Keratinocyte (primary cell): ENCODE results near the gene GGACT. TPM values are rescaled to one million over a fixed set of nuclear protein-coding genes. Genes with fewer than 3 reads are reported as not detected.

Source experiments
- DNase-seq: peaks from one replicate; pipeline ENCODE4 v3.0.0-alpha.2; 2011; ENCODE audit warnings: low read depth, missing footprints, low spot score
- FAIRE-seq: peaks from 2 replicates; lab custom pipeline; 2011; peaks lifted over from hg19 to GRCh38; lab: Jason Lieb, UNC
- H2AFZ ChIP-seq: 2 replicates; pipeline ENCODE4 v1.6.0; 2012; ENCODE audit warnings: low read length, control low read depth, inconsistent platforms; ENCODE audit not compliant: control insufficient read depth
- H3K27ac ChIP-seq: 2 replicates; pipeline ENCODE4 v1.5.1; 2011; ENCODE audit warnings: low read length; ENCODE audit not compliant: control insufficient read depth, insufficient read depth
- H3K27me3 ChIP-seq: 3 replicates; pipeline ENCODE4 v1.6.0; 2011; ENCODE audit warnings: low read length; ENCODE audit not compliant: control insufficient read depth, insufficient read depth; ENCODE audit errors: extremely low read depth
- H3K36me3 ChIP-seq, 2 experiments: 2 replicates in 1 of 2; 3 replicates in 1 of 2; pipeline ENCODE4 v1.5.1; 2011; ENCODE audit warnings: low read length in 2 of 2, mild to moderate bottlenecking in 1 of 2; ENCODE audit not compliant: control insufficient read depth in 2 of 2, insufficient read depth in 2 of 2; ENCODE audit errors: extremely low read depth in 1 of 2
- H3K4me1 ChIP-seq: 3 replicates; pipeline ENCODE4 v1.5.1; 2011; ENCODE audit warnings: low read length; ENCODE audit not compliant: control insufficient read depth, insufficient read depth; ENCODE audit errors: extremely low read depth
- H3K4me2 ChIP-seq: 3 replicates; pipeline ENCODE4 v1.6.0; 2011; ENCODE audit warnings: low read depth, low read length; ENCODE audit not compliant: control insufficient read depth, insufficient read depth; ENCODE audit errors: extremely low read depth
- H3K4me3 ChIP-seq, 3 experiments: fragments of 200-600 bp in 1 of 3; sonication (generic) in 1 of 3; 2 replicates in 2 of 3; 3 replicates in 1 of 3; pipeline ENCODE4 v1.5.1; 2011 to 2016; ENCODE audit warnings: low read length in 3 of 3, mild to moderate bottlenecking in 3 of 3, control low read depth in 2 of 3, inconsistent platforms in 1 of 3, low read depth in 1 of 3, mixed read lengths in 1 of 3, mixed run types in 1 of 3, moderate library complexity in 1 of 3; ENCODE audit not compliant: control insufficient read depth in 2 of 3, insufficient read depth in 2 of 3; ENCODE audit errors: extremely low read depth in 1 of 3
- H3K79me2 ChIP-seq: 2 replicates; pipeline ENCODE4 v1.6.0; 2012; ENCODE audit warnings: low read length; ENCODE audit not compliant: control insufficient read depth, insufficient read depth
- H3K9ac ChIP-seq: 3 replicates; pipeline ENCODE4 v1.6.0; 2011; ENCODE audit warnings: low read length; ENCODE audit not compliant: control insufficient read depth, insufficient read depth; ENCODE audit errors: extremely low read depth
- H3K9me1 ChIP-seq: 3 replicates; pipeline ENCODE4 v1.6.0; 2011; ENCODE audit warnings: low read length; ENCODE audit not compliant: control insufficient read depth, insufficient read depth; ENCODE audit errors: extremely low read depth
- H3K9me3 ChIP-seq: 2 replicates; pipeline ENCODE4 v1.5.1; 2012; ENCODE audit warnings: low read depth, low read length; ENCODE audit not compliant: control insufficient read depth
- H4K20me1 ChIP-seq: 3 replicates; pipeline ENCODE4 v1.6.0; 2011; ENCODE audit warnings: low read length; ENCODE audit not compliant: control insufficient read depth, insufficient read depth; ENCODE audit errors: extremely low read depth
- CTCF ChIP-seq, 3 experiments: IDR thresholded peaks in 1 of 3; conservative IDR thresholded peaks in 1 of 3; optimal IDR thresholded peaks in 1 of 3; 2 replicates in 2 of 3; 3 replicates in 1 of 3; pipeline versions ENCODE3 to v1.5.1; 2011; ENCODE audit warnings: low read length in 3 of 3, mild to moderate bottlenecking in 3 of 3, moderate library complexity in 2 of 3, control low read depth in 1 of 3, inconsistent platforms in 1 of 3; ENCODE audit not compliant: insufficient read depth in 2 of 3; ENCODE audit errors: extremely low read depth in 1 of 3
- EZH2 ChIP-seq: IDR thresholded peaks from one replicate; pipeline ENCODE4 v1.6.1; 2012; ENCODE audit warnings: inconsistent platforms, mild to moderate bottlenecking, low read length, moderate library complexity
- dilution Hi-C: fragments of 300-500 bp; cut with MboI; formaldehyde crosslinking; loops from one replicate; pipeline ENCODE4 v1.7.0; 2020; ENCODE audit warnings: low sequenced_read_pairs; ENCODE audit not compliant: extremely low pct_ligation_motif_present
- polyA plus RNA-seq, 5 experiments: library from polyadenylated mRNA; depleted of rRNA in 3 of 5; stranded (reverse) in 3 of 5; stranded (forward) in 1 of 5; unstranded in 1 of 5; fragments of >200 nt; gene quantifications; 1 replicate in 1 of 5; 2 replicates in 3 of 5; 3 replicates in 1 of 5; pipeline versions ENCODE4 v1.2.1 to v1.2.3, GENCODE V29; 2011 to 2012; ENCODE audit warnings: missing spikeins in 2 of 5, low read depth in 1 of 5, low replicate concordance in 1 of 5

Gene GGACT
- polyA plus RNA-seq, 1 donor (not counting 4 experiments of a cell fraction or from before 2014, with no cell fraction given): 8.2 TPM

DNA sequence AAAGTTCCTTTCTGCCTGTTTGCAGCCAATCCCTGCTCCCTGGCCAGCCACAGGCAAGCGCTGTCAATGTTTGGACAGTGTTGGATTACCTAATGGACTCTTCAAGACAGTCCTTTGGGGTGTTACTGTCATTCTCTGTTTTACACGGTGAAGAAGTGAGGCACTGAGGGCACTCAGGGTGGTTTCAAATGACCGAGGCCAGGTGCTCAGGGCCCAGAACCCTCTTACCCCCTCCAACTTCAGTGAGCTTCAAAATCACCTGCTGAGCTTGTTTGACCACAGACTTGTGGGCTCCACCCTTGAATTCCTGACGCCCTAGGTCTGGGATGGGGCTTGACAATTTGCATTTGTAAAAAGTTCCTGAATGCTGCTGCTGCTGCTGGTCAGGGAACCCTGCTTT is 97.9 kb downstream of the GGACT start:
- no peaks in the 10 kb centered on the region for H3K4me1 ChIP-seq
- H3K4me2 ChIP-seq: no peak overlapping the region
- no peaks in the 10 kb centered on the region for H3K27me3 ChIP-seq
- H3K9ac ChIP-seq: no peak overlapping the region
- H3K36me3 ChIP-seq: no peaks in the 10 kb centered on the region
- H4K20me1 ChIP-seq: no peaks in the 10 kb centered on the region
- DNase-seq (no peak), FAIRE-seq (no peak)
- H3K9me3 ChIP-seq: no peaks in the 10 kb centered on the region
- TF ChIP-seq CTCF (optimal IDR thresholded peaks at IDR 0.05 in 1 of 3, IDR thresholded peaks at IDR 0.05 in 1 of 3, conservative IDR thresholded peaks at IDR 0.05 in 1 of 3; ENCODE audit: extremely low read depth in 1 of 3, insufficient read depth in 2 of 3, low read length in 3 of 3) (no peak), EZH2 (no peak)
- no peaks in the 10 kb centered on the region for H3K9me1 ChIP-seq
- no peak overlapping the region for H2AFZ ChIP-seq
- no peak overlapping the region for H3K27ac ChIP-seq
- no peaks in the 10 kb centered on the region for H3K79me2 ChIP-seq
- H3K4me3 ChIP-seq: no peak overlapping the region
- dilution Hi-C loops: no loop called here

GRCh38 chr13:100485265-100485664 is 103.3 kb downstream of the GGACT start:
- no peak for DNase-seq
- H3K4me3 ChIP-seq: no peak overlapping the region
- H3K9me1 ChIP-seq: no peaks in the 10 kb centered on the region
- H3K4me2 ChIP-seq: no peak overlapping the region
- dilution Hi-C loops: no loop called here
- no peaks in the 10 kb centered on the region for H4K20me1 ChIP-seq
- no peak overlapping the region for H3K9ac ChIP-seq
- no peak for TF ChIP-seq EZH2
- no peak for TF ChIP-seq CTCF (optimal IDR thresholded peaks at IDR 0.05 in 1 of 3, IDR thresholded peaks at IDR 0.05 in 1 of 3, conservative IDR thresholded peaks at IDR 0.05 in 1 of 3; ENCODE audit: extremely low read depth in 1 of 3, insufficient read depth in 2 of 3, low read length in 3 of 3)
- H2AFZ ChIP-seq: no peak overlapping the region
- H3K79me2 ChIP-seq: no peaks in the 10 kb centered on the region
- no peaks in the 10 kb centered on the region for H3K4me1 ChIP-seq
- H3K27me3 ChIP-seq: no peaks in the 10 kb centered on the region
- H3K9me3 ChIP-seq: no peaks in the 10 kb centered on the region
- H3K27ac ChIP-seq: no peak overlapping the region
- no peaks in the 10 kb centered on the region for H3K36me3 ChIP-seq
- no peak for FAIRE-seq
